Measurements from ENCODE around the gene C2orf92.

GRCh38 chr2:97722227-97722626 is 52.7 kb downstream of the C2orf92 start:
- no peak for TF ChIP-seq POLR2AphosphoS5 (IDR thresholded peaks at IDR 0.05; ENCODE audit: low read depth, low read length)
- TF ChIP-seq CTCF (IDR thresholded peaks at IDR 0.05), result no peak
